GM11168 (cell line): ENCODE data around the gene LTBP3.

Source experiments
- in situ Hi-C: fragments of 300-500 bp; cut with MboI; formaldehyde crosslinking; loops from one replicate; pipeline ENCODE4 v1.12.0; 2022; ENCODE audit warnings: low sequenced_read_pairs; ENCODE audit not compliant: unreplicated experiment

The LTBP3 gene

DNA sequence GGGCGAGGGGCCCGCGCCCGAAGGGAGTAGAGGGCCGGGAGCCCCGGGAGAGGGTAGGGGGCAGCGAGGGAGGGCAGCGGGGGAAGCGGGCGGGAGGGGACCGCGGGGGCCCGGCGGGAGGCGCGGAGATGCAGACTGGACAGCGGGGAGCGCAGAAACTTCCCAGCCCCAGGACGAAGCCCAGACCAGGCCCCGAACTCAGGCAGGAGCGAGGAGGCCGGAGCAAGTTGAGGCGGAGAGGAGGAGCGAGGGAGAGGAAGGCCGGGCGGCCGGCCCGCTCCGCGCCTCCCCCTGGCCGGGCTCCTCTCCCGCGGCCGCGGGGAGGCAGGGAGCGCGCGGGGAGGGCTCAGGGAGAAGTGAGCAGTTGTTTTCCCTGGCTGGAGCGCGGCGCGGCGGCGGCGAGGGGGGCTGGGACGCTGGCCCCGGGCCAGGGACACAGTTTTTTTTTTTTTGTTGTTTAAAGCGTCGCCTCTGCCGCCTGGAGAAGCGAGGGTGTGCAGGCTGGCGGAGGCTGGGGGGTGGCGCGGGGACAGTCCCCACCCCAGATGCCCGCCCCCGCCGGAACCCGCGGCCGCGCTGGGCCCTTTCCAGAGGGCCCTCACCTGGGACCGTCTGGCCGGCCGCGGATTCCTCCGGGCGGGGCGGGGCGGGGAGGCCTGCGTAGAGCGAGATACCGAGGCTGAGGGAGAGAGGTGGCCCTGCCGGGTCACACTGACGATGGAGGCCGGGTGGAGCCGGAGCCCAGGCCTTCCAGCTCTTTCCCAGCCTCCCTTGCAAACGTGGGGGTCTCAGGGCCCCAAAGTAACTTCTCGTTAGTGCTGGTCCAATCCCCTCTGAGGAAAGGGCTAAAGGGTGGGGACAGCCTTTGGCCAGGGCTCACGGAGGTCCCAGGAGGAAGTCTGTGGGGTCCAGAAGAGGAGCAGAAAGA lies at the start of gene LTBP3:
TSS of gene LTBP3 (minus strand) at position 358 of the 928 bp plus-strand sequence. CDS start 400 bp downstream, outside the sequence.
- in situ Hi-C loops = no loop called here

DNA sequence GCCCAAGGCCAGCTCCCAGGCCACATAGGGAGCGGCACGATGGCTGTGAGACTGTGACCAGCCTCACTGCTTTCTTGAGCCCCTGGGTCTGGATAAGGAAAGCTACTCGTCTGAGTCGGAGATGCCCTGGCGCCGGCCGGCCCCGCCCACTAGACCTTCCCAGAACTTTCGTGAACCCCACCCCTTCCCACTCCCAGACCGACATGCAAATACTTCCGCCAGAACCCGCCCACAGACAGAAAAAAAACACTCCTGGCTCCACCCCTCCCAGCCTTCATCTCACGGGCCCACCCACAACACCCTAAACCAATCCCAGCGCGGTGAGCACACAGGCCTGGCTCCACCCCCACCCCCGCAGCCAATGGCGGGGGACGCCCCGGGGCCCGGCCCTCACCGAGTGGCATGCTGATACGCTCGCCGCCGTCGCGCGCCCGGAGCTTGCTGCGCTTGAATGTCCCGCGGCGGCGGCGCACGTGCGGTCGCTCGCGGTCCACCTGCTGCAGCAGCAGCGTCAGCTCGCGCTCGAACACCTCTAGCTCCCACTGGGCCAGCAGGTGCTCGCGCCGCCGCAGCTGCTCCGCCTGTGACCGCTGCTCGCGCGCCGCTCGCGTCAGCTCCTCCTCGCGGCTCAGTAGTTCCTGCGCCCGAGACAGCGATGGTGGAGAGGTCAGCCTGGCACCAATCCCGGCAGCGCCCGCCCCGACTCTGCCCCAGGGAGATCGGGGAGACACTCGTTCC lies 48.9 kb upstream of the LTBP3 start:
- in situ Hi-C loops = no loop called here

DNA sequence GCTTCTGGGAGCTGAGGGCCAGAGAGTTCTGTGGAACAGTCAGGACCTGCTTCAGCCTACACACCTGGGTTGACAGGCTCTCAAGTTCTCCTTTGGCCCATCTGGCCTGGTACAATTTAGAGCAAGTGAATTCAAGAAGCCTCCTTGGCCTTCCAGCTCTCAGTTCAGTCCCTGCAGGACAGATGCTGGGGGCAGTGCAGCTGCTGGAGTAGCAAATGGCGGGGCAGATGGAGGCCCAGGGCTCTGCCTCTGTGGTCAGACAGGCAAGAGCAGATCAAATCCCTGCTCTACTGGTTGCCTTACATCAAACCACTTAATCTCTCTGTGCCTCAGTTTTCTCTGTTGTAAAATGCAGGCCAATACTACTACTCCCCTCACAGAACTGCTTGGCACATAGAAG lies 46.1 kb upstream of the LTBP3 start:
- in situ Hi-C loops = no loop called here

DNA sequence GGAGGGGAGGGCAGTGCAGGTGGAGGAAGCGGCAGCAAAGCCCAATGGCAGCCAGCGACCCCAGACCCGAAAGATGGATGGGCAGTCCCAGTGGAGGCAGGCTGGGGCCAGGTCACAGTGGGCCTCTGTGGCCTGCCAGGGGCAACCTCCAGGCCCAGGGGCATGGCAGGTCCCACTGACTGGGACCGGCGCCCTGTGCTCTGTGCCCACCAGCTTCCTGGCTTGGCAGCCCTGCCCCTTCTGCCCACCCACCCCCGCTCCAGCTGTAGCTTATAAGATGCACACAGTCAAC lies 41.7 kb upstream of the LTBP3 start:
- in situ Hi-C loops = no loop called here

DNA sequence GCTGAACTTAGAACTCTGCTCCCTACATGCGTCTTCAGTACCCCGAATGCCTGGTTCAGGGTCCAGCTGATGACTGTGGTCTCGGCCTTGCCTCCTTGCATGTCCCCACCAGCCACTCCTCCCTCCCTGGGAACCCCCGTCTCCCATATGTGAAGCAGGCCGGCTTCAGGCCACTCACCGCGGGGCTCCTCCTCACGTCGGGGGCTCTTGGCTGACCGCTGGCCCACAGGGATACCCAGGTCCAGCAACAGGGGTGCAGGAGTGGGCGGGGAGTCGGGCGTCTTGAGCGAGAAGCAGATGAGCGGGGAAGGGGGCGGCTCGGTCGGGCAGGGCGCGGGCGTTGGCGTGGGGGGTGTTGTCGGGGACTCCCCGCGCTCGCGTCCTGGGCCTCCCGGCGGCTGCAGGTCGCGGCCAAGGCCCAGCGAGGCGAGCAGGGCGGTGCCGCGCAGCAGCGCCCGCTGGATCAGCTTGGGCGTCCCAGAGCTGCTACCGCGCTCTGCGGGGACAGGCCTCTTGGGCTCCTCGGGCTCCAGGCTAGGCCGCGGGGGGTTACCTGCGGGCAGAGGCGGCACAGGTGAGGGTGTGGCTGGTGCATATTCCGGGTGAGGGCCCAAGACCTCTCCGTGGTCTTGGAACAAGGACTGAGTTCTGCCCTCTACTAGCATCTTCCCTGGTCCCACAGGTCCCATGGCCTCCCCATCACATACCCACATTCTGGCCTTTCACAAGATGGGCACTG lies 41.2 kb upstream of the LTBP3 start:
- in situ Hi-C loops = no loop called here

DNA sequence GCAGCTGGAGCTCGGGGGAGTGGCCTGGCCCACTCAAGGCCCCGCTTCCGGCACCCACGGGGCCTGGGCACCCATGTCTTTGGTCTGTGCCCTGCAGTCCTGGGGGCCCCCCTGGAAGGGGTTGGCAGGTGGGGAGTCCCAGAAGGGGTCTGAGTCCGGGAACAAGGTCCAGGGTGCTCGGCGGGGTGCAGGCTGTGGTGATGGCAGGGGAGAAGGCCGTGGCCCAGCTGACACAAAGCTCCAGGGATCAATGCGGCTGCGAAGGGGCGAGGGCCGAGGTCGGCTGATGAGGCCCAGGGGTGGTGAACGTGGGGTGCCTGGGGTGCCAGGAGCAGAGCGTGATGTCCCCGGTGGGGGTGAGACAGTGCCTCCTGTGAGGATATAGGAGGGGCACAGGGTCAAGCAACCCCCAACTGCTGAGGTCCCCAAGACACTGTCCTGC lies 40.1 kb upstream of the LTBP3 start:
- in situ Hi-C loops = no loop called here

DNA sequence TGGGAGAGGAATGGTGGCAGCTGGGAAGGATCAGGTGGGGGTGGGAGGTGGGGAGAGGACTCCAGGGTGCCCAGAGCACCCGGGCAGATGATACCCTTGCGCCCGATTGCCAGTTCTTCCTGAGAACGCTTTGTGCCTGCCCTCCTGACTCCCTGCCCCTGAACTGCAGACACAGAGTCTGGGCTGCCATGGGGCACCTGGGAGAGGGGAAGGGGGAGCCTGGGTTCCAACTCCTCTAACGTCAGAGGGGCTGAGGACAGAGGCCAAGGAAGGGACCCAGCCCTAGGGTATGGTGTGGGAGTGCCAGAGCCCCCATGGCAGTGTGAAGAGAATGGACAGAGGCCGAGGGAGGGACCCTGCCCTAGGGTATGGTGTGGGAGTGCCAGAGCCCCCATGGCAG lies 38.4 kb upstream of the LTBP3 start:
- in situ Hi-C loops = no loop called here

DNA sequence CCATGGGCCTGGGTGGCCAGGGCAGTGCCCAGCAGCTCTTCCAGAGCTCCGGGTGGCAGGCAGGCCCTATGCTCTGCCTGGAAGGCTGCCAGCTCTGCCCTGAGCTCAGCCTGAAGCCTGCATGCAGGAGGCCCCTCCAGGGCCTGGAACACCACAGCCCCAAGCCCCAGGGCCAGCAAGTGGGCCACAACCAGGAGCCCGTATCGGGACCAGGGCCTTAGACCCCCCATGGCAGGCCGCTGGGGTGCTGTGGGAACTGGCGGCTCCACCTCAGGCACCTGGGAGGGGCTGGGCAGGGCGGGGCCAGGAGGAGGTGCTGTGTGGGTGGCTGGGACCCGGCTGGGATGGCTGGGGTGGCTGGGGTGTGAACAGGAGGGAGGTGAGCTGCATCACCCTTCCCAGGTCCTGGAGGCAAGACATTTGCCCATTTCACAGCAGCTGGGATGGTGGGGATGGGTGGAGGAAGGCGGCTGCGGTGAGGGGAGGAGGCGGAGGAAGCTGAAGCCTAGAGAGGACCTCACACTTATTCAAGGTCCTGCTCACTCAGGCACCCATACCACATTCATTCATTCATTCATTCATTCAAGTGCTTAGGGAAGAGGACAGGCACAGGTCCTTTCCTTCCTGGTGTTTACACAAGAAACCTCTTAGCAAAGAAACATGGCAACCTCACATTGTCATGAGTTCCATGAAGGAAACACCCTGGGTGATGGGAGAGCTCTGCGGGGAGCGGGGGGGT lies 37.6 kb upstream of the LTBP3 start, which contains the start of gene KCNK7:
TSS of gene KCNK7 (minus strand) at position 258 of the 739 bp plus-strand sequence. CDS start at position 230, 28 bp downstream.
- in situ Hi-C loops = no loop called here

DNA sequence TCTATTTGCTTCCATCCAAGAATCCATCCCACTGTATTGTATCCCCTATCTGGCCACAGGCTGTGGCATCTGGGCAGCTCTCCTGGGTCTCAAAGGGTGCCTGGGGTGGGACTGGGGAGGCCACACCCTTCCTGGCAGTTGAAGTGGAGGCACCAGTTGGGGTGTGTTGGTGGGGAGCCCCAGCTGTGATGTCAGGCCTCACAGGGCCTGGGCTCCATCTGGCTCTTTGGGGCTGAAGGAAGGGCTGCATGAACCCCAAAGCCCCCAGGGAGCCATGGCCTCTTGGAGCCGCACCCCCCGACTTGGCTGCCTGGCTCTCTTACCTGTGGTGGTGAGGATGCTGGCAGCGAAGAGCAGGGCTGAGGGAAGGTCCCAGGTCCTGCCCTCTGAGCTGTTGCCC lies 37.0 kb upstream of the LTBP3 start:
- in situ Hi-C loops = no loop called here

DNA sequence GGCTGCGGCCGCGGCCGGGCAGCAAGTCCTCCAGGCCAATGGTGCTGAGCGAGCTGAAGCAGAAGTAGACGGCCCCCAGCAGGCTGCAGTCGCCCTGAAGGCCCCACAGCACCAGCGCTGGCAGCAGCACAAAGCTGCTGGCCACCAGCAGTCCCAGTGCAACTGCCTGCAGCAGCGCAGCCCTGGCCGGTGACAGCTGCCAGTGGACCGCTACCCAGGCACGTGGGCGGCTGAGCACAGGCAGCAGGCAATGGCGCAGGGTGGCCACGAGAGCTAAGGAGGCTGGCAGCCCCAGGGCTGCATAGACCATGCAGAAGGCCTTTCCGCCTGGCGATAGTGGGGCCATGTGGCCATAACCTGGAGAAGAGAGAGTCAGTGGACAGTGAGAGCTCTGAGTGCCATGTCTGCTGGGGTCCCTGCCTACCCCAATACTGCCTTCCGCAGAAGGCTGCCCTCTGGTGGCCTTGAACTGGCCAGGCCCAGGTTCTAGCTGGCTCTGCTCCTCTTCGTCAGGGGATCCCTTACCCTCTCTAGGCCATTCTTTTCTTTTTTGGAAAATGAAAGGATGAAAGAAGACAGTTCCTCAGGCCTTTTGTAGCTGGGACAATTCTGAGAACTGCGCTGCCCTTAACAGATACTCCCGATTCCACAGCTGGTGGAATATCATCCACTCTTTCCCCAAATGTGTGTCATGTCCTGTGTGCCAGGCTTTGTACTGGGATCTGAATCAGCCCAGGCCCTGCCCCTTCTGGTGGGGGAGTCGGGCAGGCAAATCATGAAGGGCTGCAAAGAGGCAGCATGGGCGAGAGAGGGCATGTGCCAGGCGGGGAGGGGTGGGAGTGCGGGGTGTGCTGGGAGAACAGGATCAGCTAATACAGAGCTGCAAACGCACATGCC lies 35.6 kb upstream of the LTBP3 start:
- in situ Hi-C loops = no loop called here

DNA sequence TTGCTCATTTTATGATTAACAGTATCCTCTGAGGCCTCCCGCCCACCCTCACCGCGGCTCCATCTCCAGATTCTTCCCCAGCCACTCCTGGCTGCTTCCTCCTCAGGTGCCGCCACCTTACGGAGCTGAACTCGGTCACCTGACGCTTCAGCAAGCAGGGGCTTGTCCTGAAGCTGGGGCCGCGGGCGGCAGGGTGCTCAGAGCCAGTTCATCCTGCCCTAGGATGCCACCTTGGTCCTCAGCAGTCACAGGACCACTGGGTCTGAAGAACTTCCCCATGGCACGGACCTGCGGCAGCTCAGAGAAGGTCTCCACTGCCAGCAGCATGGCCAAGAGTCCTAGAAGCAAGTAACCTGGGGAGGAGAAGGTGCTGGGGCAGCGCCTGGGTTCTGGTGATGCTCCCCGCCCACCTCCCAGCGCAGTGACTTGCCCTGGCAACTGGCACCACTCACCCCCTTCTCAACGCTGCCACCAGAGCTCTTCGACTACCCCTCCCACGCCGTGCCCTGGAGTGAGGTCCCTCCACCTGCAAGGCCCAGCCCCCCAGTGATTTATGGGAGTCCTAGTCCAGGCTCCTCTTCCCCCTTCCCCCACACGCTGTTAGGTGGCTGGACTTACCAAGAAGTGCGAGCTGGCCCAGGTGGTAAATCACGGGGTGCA lies 34.8 kb upstream of the LTBP3 start:
- in situ Hi-C loops = no loop called here

DNA sequence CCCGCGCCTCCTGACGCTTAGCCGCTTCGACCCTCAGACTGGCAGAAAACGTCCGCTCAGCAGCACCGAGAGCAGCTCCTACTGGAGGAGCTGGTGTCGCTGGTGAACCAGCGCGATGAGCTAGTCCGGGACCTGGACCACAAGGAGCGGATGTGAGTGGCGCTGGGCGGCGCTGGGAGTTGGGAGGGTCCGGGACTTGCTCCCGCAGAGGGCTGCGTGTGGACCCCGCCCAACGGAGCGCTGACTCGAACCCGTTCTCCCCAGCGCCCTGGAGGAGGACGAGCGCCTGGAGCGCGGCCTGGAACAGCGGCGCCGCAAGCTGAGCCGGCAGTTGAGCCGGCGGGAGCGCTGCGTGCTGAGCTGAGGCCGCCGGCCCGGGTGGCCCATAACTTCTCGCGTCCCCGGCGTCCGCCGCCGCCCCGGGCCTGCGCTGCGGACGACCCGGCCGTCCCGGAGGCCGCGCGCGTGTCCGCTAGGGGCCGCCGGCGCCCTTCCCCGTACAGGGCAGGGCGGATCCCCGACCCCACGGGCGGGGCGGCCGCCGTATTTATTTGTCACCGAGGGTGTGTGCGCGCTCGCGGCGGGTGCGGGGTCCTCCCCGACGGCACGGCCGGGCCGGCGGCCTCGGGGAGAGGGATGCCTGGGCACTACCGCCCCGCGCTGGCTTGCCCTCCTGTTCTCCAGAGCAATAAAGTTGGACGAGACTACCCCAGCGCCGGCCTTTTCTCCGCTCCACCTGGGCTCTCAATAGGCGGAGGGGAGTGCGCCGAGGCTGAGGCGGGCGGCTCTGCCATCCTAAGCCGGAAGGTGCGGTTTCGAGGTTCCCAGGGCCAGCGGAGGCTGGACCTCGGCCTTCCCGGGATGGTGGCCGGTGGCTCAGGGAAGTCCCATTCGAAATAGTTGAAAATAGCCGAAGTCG lies 34.0 kb upstream of the LTBP3 start:
- in situ Hi-C loops = no loop called here

DNA sequence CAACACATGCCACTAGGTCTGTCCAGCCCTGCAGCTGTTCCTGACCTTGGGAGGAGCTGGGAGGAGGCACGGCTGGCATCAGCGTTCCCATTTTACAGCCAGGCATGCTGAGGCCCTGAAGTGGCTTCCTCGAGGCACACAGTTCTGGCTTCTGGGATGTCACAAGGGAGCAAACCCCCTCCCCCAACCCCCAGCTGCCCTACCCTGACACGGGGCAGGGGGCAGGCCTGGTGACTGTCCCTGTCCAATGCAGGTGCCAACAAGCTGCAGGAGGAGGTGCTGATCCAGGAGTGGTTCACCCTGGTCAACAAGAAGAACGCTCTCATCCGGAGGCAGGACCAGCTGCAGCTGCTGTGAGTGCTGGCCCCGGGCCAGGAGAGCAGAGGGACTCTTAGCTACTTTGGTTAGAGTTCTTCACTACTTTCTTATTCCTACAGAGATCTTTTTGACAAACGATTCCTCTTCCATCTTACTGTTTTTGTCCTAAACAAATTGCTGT lies 32.1 kb upstream of the LTBP3 start:
- in situ Hi-C loops = no loop called here

DNA sequence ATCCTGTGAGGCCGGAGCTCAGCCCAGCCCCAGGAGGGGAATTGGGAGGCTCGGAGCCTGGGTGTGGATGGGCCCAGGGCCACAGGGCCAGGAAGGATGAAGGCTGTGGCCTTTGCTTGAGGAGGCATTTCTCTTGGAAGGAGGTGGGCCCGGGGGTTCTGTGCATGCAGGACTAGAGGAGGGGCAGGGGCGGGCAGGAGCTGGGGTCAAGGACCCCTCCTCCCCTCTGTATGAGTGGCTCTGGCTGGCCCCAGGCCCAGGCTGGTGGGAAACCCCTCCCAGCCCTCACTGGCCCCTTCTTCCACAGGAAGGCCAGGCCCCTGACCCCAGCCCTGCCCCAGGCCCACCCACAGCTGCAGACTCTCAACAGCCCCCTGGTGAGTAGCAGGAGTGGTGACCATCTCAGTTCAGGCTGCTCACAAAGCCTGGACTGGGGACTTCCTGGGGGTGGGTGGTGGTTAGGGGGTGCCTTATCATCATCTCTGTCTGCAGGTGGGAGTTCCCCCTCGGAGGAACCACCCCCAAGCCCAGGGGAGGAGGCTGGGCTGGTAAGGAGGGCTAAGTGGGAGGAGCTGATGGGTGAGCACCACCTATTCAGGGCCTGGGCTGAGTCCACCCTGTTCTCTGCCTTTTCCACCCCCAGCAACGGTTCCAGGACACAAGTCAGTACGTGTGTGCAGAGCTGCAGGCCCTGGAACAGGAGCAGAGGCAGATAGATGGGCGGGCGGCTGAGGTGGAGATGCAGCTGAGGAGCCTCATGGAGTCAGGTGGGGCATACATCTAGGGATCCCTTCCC lies 31.5 kb upstream of the LTBP3 start:
- in situ Hi-C loops = no loop called here

DNA sequence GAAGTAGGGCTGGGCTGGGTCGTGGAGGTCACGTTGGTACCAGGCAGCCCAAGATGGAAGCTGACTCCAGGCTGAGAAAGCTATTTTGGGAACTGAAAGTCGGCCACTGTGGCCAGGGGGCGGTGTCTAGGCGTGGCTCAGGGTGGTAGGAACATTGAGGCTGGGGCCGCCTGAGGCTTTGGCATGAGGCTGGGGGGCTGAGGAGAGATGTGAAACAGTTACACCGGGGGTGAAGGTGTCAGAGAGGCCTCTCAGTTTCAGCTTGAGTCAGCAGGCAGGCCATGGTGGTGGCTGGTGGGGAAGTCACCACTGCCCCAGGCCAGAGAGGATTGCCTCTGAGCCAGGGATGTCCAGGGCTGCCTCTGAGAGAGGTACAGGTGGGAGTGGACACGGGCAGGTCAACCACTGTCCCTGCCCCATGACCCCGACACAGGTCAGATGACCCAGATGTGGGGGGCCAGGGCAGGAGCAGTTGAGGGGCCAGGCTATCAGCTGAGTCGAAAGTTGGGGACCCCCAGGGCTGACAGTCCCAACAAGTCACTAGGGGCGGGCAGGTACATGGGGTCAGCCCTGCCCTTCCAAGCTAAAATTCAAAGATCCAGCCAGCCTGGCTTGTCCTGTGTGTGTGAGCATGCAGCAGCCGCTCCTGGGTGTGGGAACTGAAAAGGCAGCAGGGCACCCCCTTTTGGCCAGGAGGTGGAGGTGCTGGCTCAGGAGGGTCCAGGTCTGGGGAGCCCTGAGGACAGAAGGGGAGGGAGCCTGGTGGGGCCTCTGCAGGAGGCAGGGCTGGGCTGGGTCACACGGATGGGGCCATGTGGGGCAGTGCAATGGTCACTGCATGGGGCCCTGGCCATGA lies 30.3 kb upstream of the LTBP3 start:
- in situ Hi-C loops = no loop called here

DNA sequence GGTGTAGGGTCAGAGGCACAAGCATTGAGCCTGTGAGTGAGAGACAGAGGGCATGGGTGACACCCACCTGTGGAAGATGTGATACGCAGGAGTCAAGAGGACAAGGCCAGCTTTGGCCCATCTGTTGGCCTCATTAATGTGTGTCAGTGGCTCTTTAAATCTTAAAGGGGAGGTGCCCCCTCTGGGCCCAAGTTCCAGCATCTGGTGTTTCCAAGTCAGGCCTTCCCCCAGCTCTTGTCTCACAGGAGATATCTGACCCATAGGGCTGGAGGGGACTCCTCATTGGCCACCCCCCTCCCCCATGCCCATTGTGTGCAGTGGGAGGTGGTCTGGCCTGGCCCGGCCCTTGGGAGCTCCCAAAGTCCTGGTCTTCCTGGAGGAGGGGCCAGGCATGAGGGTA lies 28.5 kb upstream of the LTBP3 start:
- in situ Hi-C loops = no loop called here
